HepG2 (cell line): Measurements from ENCODE around the gene UQCRHL. TPM values are rescaled to one million over a fixed set of nuclear protein-coding genes. Genes with fewer than 3 reads are reported as not detected.

Experiments
- ATAC-seq: fragments of 200-7000 bp; cut with Tn5 transposase; 3 replicates; pipeline ENCODE4 v1.9.1; 2020; ENCODE audit warnings: mild to moderate bottlenecking, moderate library complexity
- BruUV-seq: library from RNA; stranded (reverse); fragments of 400-500 nt; replicated peaks from 2 replicates; lab custom pipeline; 2021; lab: Mats Ljungman, UMichigan
- CTCF ChIA-PET: fragments of 300-600 bp; formaldehyde crosslinking; extraction: SDS; loops from one replicate; lab custom pipeline; 2021; ENCODE audit warnings: low total read pairs, inconsistent platforms, low intra/inter-chr PET ratio; lab: Yijun Ruan, JAX
- POLR2A ChIA-PET: fragments of 350-600 bp; sonication (Branson Sonifier 250); formaldehyde crosslinking; loops from one replicate; lab custom pipeline; 2020; ENCODE audit warnings: antibody characterized with exemption, inconsistent platforms; lab: Yijun Ruan, JAX
- DNase-seq: peaks from one replicate; pipeline ENCODE4 v3.0.0-alpha.2; 2015; ENCODE audit warnings: low spot score
- FAIRE-seq: peaks from 3 replicates; lab custom pipeline; 2011; peaks lifted over from hg19 to GRCh38; lab: Jason Lieb, UNC
- H2AFZ ChIP-seq: one replicate; pipeline ENCODE4 v1.6.1; 2011; ENCODE audit warnings: low read length, inconsistent platforms
- H3K27ac ChIP-seq: fragments of 300-600 bp; 3 replicates; pipeline ENCODE4 v1.8.0; 2011; ENCODE audit warnings: mixed run types, mild to moderate bottlenecking, mixed read lengths, low read length, inconsistent platforms; ENCODE audit not compliant: insufficient read depth; ENCODE audit errors: extremely low read length
- H3K27me3 ChIP-seq, 2 experiments: fragments of 200-600 bp in 1 of 2; 2 replicates in 1 of 2; 3 replicates in 1 of 2; pipeline versions ENCODE4 v1.6.0 to v1.8.0; 2011; ENCODE audit warnings: low read length in 2 of 2, mild to moderate bottlenecking in 2 of 2, moderate library complexity in 2 of 2, inconsistent platforms in 1 of 2; ENCODE audit not compliant: insufficient read depth in 2 of 2, control insufficient read depth in 1 of 2
- H3K36me3 ChIP-seq, 2 experiments: fragments of 200-600 bp in 1 of 2; replicated peaks in 1 of 2; 2 replicates in 1 of 2; 3 replicates in 1 of 2; pipeline versions ENCODE4 v1.5.1 to v1.8.0; 2011; ENCODE audit warnings: low read length in 2 of 2, inconsistent platforms in 1 of 2; ENCODE audit not compliant: insufficient read depth in 2 of 2, control insufficient read depth in 1 of 2
- H3K4me1 ChIP-seq: 2 replicates; pipeline ENCODE4 v1.5.1; 2012; ENCODE audit warnings: low read length, inconsistent platforms; ENCODE audit not compliant: insufficient read depth
- H3K4me2 ChIP-seq: 2 replicates; pipeline ENCODE4 v1.6.0; 2011; ENCODE audit warnings: low read depth, low read length, inconsistent platforms
- H3K4me3 ChIP-seq, 3 experiments: fragments of 200-600 bp in 1 of 3; sonication (generic), shearing (Covaris generic) in 1 of 3; replicated peaks in 1 of 3; 2 replicates each; pipeline ENCODE4 v1.5.1; 2011 to 2016; ENCODE audit warnings: low read length in 3 of 3, inconsistent platforms in 2 of 3, low read depth in 2 of 3, mild to moderate bottlenecking in 2 of 3, control low read depth in 1 of 3, mixed read lengths in 1 of 3; ENCODE audit not compliant: insufficient read depth in 1 of 3
- H3K79me2 ChIP-seq: one replicate; pipeline ENCODE4 v1.6.1; 2011; ENCODE audit warnings: low read length, inconsistent platforms; ENCODE audit not compliant: insufficient read depth
- H3K9ac ChIP-seq: 2 replicates; pipeline ENCODE4 v1.6.0; 2011; ENCODE audit warnings: mild to moderate bottlenecking, low read depth, low read length, inconsistent platforms; ENCODE audit not compliant: insufficient read depth
- H3K9me3 ChIP-seq: 2 replicates; pipeline ENCODE4 v1.5.1; 2012; ENCODE audit warnings: mild to moderate bottlenecking, low read length
- H4K20me1 ChIP-seq: 2 replicates; pipeline ENCODE4 v1.6.0; 2011; ENCODE audit warnings: inconsistent platforms, mild to moderate bottlenecking, low read length, moderate library complexity; ENCODE audit not compliant: insufficient read depth
- CERS6 ChIP-seq: sonication (generic); formaldehyde crosslinking; IDR thresholded peaks from 2 replicates; pipeline ENCODE4 v1.5.0; 2020; ENCODE audit warnings: missing genetic modification reagents
- DRAP1 ChIP-seq: IDR thresholded peaks from 2 replicates; pipeline ENCODE4 v1.6.1; 2016; ENCODE audit warnings: missing genetic modification reagents, missing compliant biosample characterization
- FOSL1 ChIP-seq: sonication (generic); formaldehyde crosslinking; IDR thresholded peaks from 2 replicates; pipeline ENCODE4 v1.9.0; 2021; ENCODE audit warnings: missing genetic modification reagents, borderline replicate concordance
- HOXA5 ChIP-seq: sonication (generic); formaldehyde crosslinking; IDR thresholded peaks from 2 replicates; pipeline ENCODE4 v1.4.0; 2020; ENCODE audit warnings: missing genetic modification reagents
- MAF1 ChIP-seq: sonication (generic); formaldehyde crosslinking; IDR thresholded peaks from 2 replicates; pipeline ENCODE4 v1.5.0; 2020; ENCODE audit warnings: missing genetic modification reagents, borderline replicate concordance
- MAX ChIP-seq: IDR thresholded peaks from 2 replicates; pipeline ENCODE4 v1.6.1; 2012; ENCODE audit warnings: inconsistent platforms
- TBP ChIP-seq: sonication (generic); formaldehyde crosslinking; IDR thresholded peaks from 2 replicates; pipeline ENCODE4 v1.5.0; 2020; ENCODE audit warnings: missing genetic modification reagents
- TBX3 ChIP-seq: fragments of 450-650 bp; IDR thresholded peaks from 2 replicates; pipeline ENCODE4 v1.6.1; 2017; ENCODE audit warnings: antibody characterized with exemption, mild to moderate bottlenecking, inconsistent platforms, borderline replicate concordance
- ZNF12 ChIP-seq: sonication (generic); formaldehyde crosslinking; IDR thresholded peaks from 2 replicates; pipeline ENCODE4 v1.5.0; 2020; ENCODE audit warnings: missing genetic modification reagents
- ZNF337 ChIP-seq: sonication (generic); formaldehyde crosslinking; IDR thresholded peaks from 2 replicates; pipeline ENCODE4 v1.5.1; 2020; ENCODE audit warnings: missing genetic modification reagents, low read depth, mild to moderate bottlenecking, borderline replicate concordance
- ZNF407 ChIP-seq: sonication (generic); formaldehyde crosslinking; IDR thresholded peaks from one replicate; pipeline ENCODE4 v1.5.1; 2020; ENCODE audit warnings: mild to moderate bottlenecking, missing genetic modification reagents; ENCODE audit errors: not compliant biosample characterization
- ZNF432 ChIP-seq: sonication (generic); formaldehyde crosslinking; IDR thresholded peaks from 2 replicates; pipeline ENCODE4 v1.5.0; 2020; ENCODE audit warnings: missing genetic modification reagents, mild to moderate bottlenecking, borderline replicate concordance
- ZNF749 ChIP-seq: sonication (generic); formaldehyde crosslinking; IDR thresholded peaks from 2 replicates; pipeline ENCODE4 v1.8.0; 2022; ENCODE audit warnings: mild to moderate bottlenecking, missing genetic modification reagents, moderate library complexity, borderline replicate concordance
- WGBS: methylation state at CpG from one replicate; pipeline ENCODE4 v1.1.6; 2017; ENCODE audit warnings: low lambda C conversion rate; 5-methylcytosine and 5-hydroxymethylcytosine counted together
- in situ Hi-C: cut with HindIII; loops from 2 replicates; pipeline ENCODE4 v1.10.0; 2017; ENCODE audit warnings: low pct_unique_long_range_greater_than_20kb; ENCODE audit not compliant: extremely low pct_ligation_motif_present
- intact Hi-C: fragments of 100-400 bp; cut with micrococcal nuclease; formaldehyde crosslinking; loops from one replicate; pipeline ENCODE4 v1.10.0; 2022; ENCODE audit not compliant: unreplicated experiment
- polyA plus RNA-seq, 8 experiments: library from polyadenylated mRNA; depleted of rRNA in 3 of 8; stranded (reverse) in 7 of 8; unstranded in 1 of 8; fragments of >200 nt; fragmentation: Illumina TruSeq in 4 of 8; extraction: Trizol in 4 of 8; gene quantifications; 2 replicates each; pipeline versions ENCODE4 v1.2.1 to v1.2.3, GENCODE V29; 2011 to 2016; ENCODE audit warnings: low read depth in 4 of 8, missing spikeins in 1 of 8, mixed read lengths in 1 of 8; ENCODE audit not compliant: insufficient read depth in 1 of 8
- total RNA-seq, 5 experiments: library from RNA; depleted of rRNA; stranded (reverse); fragments of >200 nt; fragmentation: Illumina TruSeq; extraction: Trizol; gene quantifications; 2 replicates each; pipeline ENCODE4 v1.2.3, GENCODE V29; 2016; ENCODE audit warnings: low read depth in 1 of 5

UQCRHL gene
- total and polyA plus RNA-seq, 2 of the 13 experiments (the other 11 are each of a cell fraction or from before 2014, with no cell fraction given), result 1.8 to 2.3 TPM

GRCh38 chr1:15834406-15835204 lies 27.2 kb upstream of the UQCRHL start:
- no peak for FAIRE-seq
- peak; percentile 73 for ATAC-seq
- BruUV-seq, result no TSS peak
- peak overlapping the region; percentile 77 to 83 (median 78) for H3K4me3 ChIP-seq
- no peaks in the 10 kb centered on the region for H3K36me3 ChIP-seq
- H3K4me2 ChIP-seq, result peak overlapping the region; percentile 93
- WGBS, result 0% methylated on average over 14 of the region's 77 CpGs
- H3K4me1 ChIP-seq, result peaks cover 55% of the 10 kb centered on the region
- H3K79me2 ChIP-seq, result peaks cover 16% of the 10 kb centered on the region
- no peaks in the 10 kb centered on the region for H4K20me1 ChIP-seq
- H3K27me3 ChIP-seq, result no peaks in the 10 kb centered on the region; a peak in 1 of 5 replicates
- peak; percentile 90 for DNase-seq
- intact Hi-C loops, result loop anchor here (1.0 kb wide), 1 partner anchor 13 kb away; the partner anchor contains the start of gene SPEN
- ChIA-PET POLR2A (interaction anchor here (0.6 to 4.5 kb wide), 12 partner anchors 9 to 516 kb away, joined by 3 to 208 read pairs (median 4); partner anchors contain the start of genes SPEN, UQCRHL and ZBTB17), CTCF (no interaction called here)
- H2AFZ ChIP-seq, result no peak overlapping the region
- no peaks in the 10 kb centered on the region for H3K9me3 ChIP-seq
- H3K27ac ChIP-seq, result peak overlapping the region; percentile 100
- peak overlapping the region; percentile 98 for H3K9ac ChIP-seq
- in situ Hi-C loops, result no loop called here
- TF ChIP-seq TBX3, result peak; percentile 71; the same call in 1 of the 2 replicates
- TF ChIP-seq ZNF749 (CRISPR knock-in tag), result peak; percentile 52; the same call in 1 of the 2 replicates
- TF ChIP-seq DRAP1, result peak; percentile 80
- TF ChIP-seq TBP (CRISPR knock-in tag), result no peak
- TF ChIP-seq ZNF407 (CRISPR knock-in tag), result peak; percentile 47
- peak; percentile 79; the same call in 1 of the 2 replicates for TF ChIP-seq HOXA5
- TF ChIP-seq ZNF12 (CRISPR knock-in tag), result 0 out of 2 replicates have a peak, but pooled peaks have one; percentile 34
- peak; percentile 56; the same call in 1 of the 2 replicates for TF ChIP-seq MAF1 (CRISPR knock-in tag)
- peak; percentile 94 for TF ChIP-seq MAX
- TF ChIP-seq ZNF337 (CRISPR knock-in tag), result no peak
- TF ChIP-seq FOSL1, result no peak
- TF ChIP-seq ZNF432 (CRISPR knock-in tag), result no peak
- TF ChIP-seq CERS6 (CRISPR knock-in tag), result no peak
